HG03565 (cell line): ENCODE data around the gene DNER.

Experiments used
- ATAC-seq: cut with Tn5 transposase; IDR thresholded peaks from one replicate; pipeline ENCODE4 v1.9.1; 2021; ENCODE audit warnings: mild to moderate bottlenecking, moderate library complexity; ENCODE audit not compliant: unreplicated experiment

The DNER gene

GRCh38 chr2:229674830-229675530 is 39.4 kb downstream of the DNER start:
- no peak for ATAC-seq

- no peak for ATAC-seq
Observed at GRCh38 chr2:229673676-229674075, 40.7 kb downstream of the DNER start.

GRCh38 chr2:229672021-229672420 is 42.3 kb downstream of the DNER start:
- ATAC-seq, result no peak

GRCh38 chr2:229669841-229670240 is 44.5 kb downstream of the DNER start:
- no peak for ATAC-seq

DNA sequence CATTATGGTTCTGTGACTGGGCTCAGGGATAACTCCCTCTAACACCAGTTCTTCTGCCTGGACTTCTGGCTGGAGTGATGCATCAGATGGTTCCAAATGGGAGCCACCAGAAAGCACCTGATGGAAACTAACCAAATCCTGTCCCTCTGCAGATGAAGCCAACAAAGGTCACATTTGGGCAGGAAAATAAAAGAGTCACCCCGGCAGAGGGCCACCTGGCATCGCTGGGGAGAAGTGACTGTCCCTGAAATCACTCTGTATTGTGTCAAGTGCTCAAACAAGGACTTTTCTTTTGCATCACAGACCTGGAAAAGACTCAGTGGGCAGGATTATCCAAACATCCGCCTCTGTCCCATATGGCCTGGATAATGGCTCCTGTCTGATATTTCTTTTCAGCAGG is 47.5 kb downstream of the DNER start:
- no peak for ATAC-seq

DNA sequence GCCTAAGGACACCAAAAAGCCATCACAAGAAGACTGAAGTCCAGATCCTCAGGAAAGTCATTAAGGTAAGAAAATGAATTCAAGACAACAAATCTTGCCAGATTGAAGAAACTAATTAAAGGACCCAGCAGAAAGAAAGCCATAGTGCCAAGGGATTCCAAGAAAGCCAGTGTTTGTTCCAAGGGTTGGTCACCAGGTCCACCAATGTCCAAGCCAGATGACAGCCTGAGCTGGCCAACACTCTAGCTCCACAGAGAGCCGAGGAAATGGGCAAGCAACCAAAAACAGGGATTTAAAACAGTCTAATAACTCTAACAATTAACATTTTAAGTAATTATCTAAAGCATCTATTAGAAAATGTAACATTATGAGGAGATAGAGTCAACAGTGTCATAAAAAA is 49.2 kb downstream of the DNER start:
- no peak for ATAC-seq

GRCh38 chr2:229661478-229661877 is 52.9 kb downstream of the DNER start:
- ATAC-seq, result no peak

- no peak for ATAC-seq
Observed at GRCh38 chr2:229660951-229661350, 53.4 kb downstream of the DNER start.

DNA sequence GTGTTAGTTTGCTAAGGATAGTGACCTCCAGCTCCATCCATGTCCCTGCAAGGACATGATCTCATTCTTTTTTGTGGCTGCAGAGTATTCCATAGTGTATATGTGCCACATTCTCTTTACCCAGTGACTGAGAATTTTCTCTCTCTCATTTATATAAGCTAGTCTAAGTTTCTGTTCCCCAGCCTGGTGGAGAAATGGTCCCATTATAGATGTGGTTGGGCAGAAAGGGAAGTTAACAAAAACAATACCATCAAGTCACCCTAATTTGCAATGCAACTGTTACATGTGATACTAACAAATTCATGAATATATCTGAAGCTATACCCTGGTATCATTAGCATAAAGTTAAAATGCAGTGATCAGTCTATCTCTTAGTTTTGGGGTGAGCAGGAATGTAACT is 54.0 kb downstream of the DNER start:
- no peak for ATAC-seq

- ATAC-seq, result no peak
Observed at GRCh38 chr2:229658004-229658403, 56.4 kb downstream of the DNER start.

GRCh38 chr2:229654437-229654836 is 59.9 kb downstream of the DNER start:
- no peak for ATAC-seq

DNA sequence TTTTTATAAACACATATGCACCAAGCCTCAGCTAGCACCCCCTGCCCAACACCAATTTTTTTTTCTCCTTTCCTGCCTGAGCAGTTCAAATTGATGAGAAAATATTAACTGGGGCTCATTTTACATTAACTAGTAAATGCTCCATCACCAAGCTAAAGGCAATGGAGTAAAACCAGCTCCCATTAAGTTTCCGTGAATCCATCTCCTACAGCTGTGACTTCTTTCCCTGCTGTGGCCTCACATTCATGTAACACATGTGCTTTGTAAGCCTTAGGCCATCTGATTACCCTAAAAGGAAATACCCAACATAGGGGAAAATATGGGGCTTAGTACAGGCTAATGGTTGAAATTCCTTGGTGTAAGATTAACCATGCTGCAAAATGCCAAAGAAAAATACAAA is 60.8 kb downstream of the DNER start:
- ATAC-seq, result no peak

GRCh38 chr2:229652796-229653195 is 61.6 kb downstream of the DNER start:
- ATAC-seq, result no peak

DNA sequence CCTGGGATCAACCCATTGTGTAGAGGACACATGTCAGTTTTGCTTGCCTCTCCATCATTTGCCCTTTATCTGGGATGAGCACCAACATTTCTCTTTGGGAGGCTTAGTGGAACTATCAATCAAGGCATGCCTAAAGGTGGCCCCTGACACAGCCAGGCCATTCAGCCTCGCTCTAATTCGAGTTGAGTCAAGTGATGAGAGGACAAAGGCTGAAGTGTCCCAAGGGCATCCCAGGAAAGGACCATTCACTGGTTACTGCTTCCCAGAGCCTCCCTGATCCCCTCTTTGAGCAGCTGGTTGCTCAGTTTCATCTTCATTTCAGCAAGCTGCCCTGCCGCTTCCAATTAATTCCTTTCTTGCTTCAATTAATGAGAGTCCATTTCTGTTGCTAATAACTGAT is 63.5 kb downstream of the DNER start:
- no peak for ATAC-seq

- no peak for ATAC-seq
Observed at GRCh38 chr2:229650059-229650458, 64.3 kb downstream of the DNER start.

DNA sequence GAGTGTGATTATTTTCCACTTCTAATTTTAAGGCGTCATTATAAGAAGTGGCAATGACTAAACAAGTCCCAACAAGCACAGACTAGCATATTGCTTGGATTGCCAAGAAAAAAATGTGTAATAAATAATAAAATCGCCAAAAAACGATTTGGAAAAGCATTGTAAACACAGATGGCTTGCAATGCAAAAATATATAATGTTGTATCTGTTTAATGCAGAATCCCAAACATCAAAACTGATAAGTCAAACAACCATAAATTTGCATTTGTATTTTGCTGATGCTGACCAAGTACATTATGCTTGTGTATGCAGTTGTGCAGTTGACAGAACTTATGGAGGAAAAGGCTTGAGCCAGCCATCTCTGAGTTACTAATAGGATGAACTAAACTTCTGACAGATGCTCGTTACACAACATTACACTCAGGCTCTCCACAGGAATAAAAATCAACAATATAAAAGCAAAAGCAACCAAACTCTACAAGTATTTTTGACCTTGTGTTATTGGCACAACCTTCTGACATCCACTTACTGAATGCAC is 68.1 kb downstream of the DNER start:
- no peak for ATAC-seq

- no peak for ATAC-seq
Observed at GRCh38 chr2:229642371-229642770, 72.0 kb downstream of the DNER start.

GRCh38 chr2:229641676-229642075 is 72.7 kb downstream of the DNER start:
- ATAC-seq, result no peak

DNA sequence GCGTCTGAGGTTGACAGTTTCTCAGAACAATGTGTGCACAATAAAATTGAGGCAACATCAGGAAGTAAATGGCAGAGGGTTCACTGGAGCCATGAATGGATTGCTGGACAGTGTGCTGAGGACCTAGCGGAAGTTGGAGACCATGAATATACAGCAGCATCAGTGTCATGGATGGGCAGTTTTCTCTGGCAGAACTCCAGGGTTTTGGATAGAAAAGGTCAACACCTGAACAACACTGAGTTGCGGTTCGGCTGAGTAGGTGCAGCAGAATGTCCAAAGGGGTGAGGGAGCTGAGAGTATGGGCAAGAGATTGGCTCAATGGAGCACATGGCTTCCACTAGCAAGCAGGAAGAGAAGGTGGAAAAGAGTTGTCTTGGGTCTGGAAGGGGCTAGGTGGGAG is 73.7 kb downstream of the DNER start:
- no peak for ATAC-seq

GRCh38 chr2:229636571-229636970 is 77.8 kb downstream of the DNER start:
- no peak for ATAC-seq

GRCh38 chr2:229635371-229635680 is 79.0 kb downstream of the DNER start:
- no peak for ATAC-seq

- ATAC-seq, result no peak
Observed at GRCh38 chr2:229634601-229635370, 79.6 kb downstream of the DNER start.
